Measurements from ENCODE around the gene SUPT3H. TPM values are rescaled to one million over a fixed set of nuclear protein-coding genes. Genes with fewer than 3 reads are reported as not detected.

SUPT3H gene
- total RNA-seq, 1 donor from 2014 or later, result 4.9 TPM

DNA sequence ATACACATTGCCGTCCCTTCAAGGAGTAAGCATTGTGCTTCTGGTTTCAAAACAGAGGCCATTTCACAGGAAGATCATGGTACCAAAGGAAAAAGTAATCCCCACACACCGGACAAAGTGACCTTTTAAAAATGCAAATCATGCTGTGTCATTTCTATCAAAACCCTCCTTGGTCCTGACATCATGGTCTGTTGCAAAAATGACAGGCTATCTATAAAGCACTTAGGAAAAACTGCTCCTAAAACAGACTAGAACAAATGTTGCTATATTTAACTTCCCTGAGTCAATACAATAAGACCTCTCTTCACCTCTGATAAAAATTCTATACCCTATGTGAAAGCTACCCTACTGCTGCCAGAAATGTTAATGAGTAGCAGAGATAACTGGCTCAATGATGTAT, 403.2 kb downstream of the SUPT3H start:
- ATAC-seq (no peak), DNase-seq (no peak)
- Histone ChIP-seq H3K4me3 (no peak overlapping the region), H3K4me1 (no peaks in the 10 kb centered on the region), H3K9me3 (no peaks in the 10 kb centered on the region), H3K27ac (no peak overlapping the region), H3K36me3 (no peaks in the 10 kb centered on the region), H3K27me3 (no peaks in the 10 kb centered on the region)
- TF ChIP-seq, protein P1, sequence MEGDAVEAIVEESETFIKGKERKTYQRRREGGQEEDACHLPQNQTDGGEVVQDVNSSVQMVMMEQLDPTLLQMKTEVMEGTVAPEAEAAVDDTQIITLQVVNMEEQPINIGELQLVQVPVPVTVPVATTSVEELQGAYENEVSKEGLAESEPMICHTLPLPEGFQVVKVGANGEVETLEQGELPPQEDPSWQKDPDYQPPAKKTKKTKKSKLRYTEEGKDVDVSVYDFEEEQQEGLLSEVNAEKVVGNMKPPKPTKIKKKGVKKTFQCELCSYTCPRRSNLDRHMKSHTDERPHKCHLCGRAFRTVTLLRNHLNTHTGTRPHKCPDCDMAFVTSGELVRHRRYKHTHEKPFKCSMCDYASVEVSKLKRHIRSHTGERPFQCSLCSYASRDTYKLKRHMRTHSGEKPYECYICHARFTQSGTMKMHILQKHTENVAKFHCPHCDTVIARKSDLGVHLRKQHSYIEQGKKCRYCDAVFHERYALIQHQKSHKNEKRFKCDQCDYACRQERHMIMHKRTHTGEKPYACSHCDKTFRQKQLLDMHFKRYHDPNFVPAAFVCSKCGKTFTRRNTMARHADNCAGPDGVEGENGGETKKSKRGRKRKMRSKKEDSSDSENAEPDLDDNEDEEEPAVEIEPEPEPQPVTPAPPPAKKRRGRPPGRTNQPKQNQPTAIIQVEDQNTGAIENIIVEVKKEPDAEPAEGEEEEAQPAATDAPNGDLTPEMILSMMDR (IDR thresholded peaks at IDR 0.05), result no peak
- intact Hi-C loops (cut with DNase I), result no loop called here

DNA sequence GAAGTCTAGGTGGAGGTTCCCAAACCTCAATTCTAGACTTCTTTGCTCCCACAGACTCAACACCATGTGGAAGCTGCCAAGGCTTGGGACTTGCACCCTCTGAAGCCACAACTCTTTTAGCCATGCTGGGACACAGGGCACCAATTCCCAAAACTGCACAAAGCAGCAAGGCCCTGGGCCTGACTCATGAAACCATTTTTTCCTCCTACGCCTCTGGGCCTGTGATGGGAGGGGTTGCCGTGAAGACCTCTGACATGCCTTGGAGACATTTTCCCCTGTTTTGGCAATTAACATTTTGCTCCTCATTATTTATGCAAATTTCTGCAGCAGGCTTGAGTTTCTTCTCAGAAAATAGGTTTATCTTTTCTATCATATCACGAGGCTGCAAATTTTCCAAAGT, 405.0 kb downstream of the SUPT3H start:
- Histone ChIP-seq H3K27ac (no peak overlapping the region), H3K36me3 (no peaks in the 10 kb centered on the region), H3K4me1 (no peaks in the 10 kb centered on the region), H3K9me3 (no peaks in the 10 kb centered on the region), H3K27me3 (no peaks in the 10 kb centered on the region), H3K4me3 (no peak overlapping the region)
- intact Hi-C loops (cut with DNase I), result no loop called here
- DNase-seq (no peak), ATAC-seq (no peak)
- TF ChIP-seq, protein P1 (IDR thresholded peaks at IDR 0.05), result no peak

DNA sequence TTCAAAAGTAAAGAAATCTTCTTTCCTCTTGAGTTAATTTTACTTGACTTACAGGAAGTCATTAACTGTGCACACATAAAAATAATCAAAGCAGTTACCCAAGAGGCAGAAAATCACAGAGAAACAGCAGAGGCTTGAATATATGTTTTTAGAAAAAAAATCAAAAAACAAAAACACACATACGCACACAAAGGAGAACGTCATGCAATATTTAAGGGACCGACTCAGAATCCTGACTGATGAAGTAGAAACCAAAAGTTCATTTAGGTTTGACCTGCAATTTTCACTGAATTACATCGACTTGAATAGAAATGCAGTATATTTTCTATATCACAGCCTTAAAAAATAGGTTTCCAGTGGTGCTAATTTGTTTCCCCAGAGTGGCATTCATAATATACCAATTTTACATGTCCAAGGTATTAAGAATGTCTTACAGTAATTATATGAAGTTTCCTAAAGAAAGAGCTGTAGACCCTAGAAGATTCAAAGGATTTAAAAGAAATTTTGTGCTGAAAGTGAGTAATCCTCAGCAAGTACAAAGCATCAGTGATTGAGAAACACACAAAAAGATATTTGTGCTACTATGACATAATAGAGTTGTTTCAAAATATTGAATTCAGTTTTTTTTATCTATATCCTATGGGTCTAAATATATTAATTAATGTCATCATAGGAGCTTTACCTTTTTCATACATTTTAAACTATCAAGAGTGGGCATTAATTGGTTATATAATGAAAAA, 408.1 kb downstream of the SUPT3H start:
- no peaks in the 10 kb centered on the region for H3K36me3 ChIP-seq
- no peak for ATAC-seq
- H3K27ac ChIP-seq, result no peak overlapping the region
- no peak for DNase-seq
- H3K4me3 ChIP-seq, result no peak overlapping the region
- TF ChIP-seq, protein P1 (IDR thresholded peaks at IDR 0.05), result no peak
- H3K27me3 ChIP-seq, result no peaks in the 10 kb centered on the region
- intact Hi-C loops (cut with DNase I), result no loop called here
- H3K9me3 ChIP-seq, result no peaks in the 10 kb centered on the region
- H3K4me1 ChIP-seq, result no peaks in the 10 kb centered on the region

DNA sequence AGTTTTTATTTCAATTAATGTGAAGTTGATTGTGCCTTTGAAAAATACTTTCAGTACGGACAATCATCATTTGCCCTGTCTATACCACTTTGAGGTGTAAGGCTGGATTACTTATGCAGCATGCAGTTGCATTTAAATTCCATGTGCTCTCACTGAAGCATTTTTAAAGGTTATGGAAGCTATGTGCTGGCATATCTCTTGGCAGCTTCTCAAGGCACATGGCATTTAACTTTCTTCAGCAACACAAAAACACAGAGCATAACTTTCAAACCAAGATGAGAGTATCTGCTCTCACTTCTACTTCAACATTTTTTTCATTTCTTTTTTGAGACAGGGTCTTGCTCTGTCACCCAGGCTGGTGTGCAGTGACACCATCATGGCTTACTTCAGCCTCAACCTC, 410.3 kb downstream of the SUPT3H start:
- no peak for ATAC-seq
- Histone ChIP-seq H3K27me3 (no peaks in the 10 kb centered on the region), H3K9me3 (no peaks in the 10 kb centered on the region), H3K4me1 (no peaks in the 10 kb centered on the region), H3K36me3 (no peaks in the 10 kb centered on the region), H3K27ac (no peak overlapping the region), H3K4me3 (no peak overlapping the region)
- TF ChIP-seq, protein P1 (IDR thresholded peaks at IDR 0.05), result no peak
- intact Hi-C loops (cut with DNase I), result no loop called here
- DNase-seq, result no peak

DNA sequence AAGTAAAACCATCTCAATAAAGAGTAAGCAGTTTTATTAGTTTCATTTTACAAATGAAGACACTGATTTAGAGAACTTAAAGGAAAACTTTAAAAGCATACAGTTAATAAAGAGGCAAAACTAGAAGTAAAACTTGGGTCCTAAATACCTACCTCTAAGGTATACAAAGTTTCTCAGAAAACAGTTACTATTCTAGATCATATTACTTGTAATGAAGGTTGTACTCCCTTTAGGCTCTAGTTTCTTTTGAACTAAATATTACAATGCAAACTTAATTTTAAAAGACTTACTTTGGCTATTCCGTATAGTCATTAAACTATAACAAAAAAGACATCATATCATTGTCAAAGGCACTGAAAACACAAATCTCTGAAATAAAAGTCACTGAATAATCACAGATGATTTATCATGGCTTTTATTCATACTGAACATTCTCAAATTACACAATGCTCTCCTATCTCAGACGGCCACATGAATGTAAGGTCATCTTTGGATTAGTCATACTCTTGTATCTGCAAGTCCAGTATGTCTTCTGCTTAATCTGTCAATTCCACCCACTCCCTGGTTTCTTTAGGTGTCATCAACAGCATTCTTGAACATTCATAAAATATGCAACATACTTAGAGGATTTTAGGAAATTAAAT, 411.2 kb downstream of the SUPT3H start:
- intact Hi-C loops (cut with DNase I), result no loop called here

More for the DNA sequence above, 411.2 kb downstream of the SUPT3H start:
- Histone ChIP-seq H3K4me1 (no peaks in the 10 kb centered on the region), H3K27me3 (no peaks in the 10 kb centered on the region), H3K4me3 (no peak overlapping the region), H3K36me3 (no peaks in the 10 kb centered on the region), H3K9me3 (no peaks in the 10 kb centered on the region), H3K27ac (no peak overlapping the region)
- ATAC-seq (peak; percentile 43), DNase-seq (no peak)
- TF ChIP-seq, protein P1 (IDR thresholded peaks at IDR 0.05), result no peak
